Cerebellar cortex (tissue), 1 donor: ENCODE data around the gene PLAAT5.
A peak's percentile ranks its signal among the peaks of the same experiment; 100 is the strongest.
"Not testable (repeated sequence)": the region's sequence is repeated elsewhere in the genome, so short reads cannot be mapped to it uniquely, and the experiment has no call there.

ENCODE experiments used
- DNase-seq: peaks from one replicate; pipeline ENCODE4 v3.0.0-alpha.2; 2015; ENCODE audit warnings: low spot score

Gene PLAAT5

DNA sequence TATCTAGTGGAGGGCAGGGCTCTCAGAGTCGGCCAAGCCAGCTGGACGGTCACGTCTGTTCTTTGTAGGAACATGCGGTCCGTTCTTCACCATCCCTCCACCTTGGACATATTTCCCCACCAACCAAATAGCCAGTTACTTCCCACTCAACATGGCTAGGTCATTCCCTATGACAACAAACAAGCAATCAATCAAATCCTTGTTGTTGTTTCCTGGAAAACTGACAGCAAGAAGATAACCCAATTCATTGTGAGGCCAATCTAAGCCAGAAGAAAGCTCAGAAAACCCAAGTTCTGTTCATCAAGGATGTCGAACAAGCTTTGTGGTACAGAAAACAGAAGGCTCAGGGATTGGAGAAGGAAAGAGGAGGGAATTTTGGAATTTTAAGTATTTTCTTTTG lies 10.9 kb downstream of the PLAAT5 start:
- DNase-seq = no peak

DNA sequence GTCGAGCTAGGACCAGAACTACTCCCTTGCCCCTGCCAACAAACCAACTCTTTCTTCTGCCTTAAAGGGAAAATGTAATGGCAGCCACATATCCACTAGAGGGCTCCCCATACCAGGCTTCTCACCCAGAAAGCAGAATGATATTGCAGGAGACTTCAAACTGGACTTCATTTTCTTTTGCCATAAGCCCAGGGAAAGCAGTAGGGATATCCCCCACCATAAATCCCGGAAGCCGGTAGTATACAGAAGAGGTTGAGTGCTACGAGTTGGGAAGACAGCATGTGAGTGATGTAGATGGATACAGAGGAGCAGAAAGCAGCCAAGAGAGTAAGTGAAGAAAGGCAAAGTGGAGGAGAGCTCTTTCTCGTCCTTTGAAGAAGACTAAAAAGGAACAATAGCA lies 12.1 kb downstream of the PLAAT5 start:
- peak; percentile 81 for DNase-seq

DNA sequence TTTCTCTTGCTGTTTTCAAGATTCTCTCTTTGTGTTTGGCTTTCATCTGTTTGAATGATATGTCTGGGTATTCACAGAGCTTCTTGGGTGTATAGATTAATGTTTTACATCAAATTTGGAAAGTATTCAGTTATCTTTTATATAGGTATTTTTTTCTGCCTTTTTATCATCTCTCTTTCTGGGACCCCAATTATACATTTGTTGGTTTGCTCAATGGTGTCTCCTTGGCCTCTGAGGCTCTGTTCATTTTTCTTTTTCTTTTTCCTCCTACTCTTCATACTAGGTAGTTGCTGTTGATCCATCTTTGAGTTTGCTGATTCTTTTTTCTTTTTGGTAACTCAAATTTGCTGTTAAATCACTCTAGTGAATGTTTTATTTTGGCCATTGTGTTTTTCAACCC lies 14.3 kb downstream of the PLAAT5 start:
- no peak for DNase-seq

DNA sequence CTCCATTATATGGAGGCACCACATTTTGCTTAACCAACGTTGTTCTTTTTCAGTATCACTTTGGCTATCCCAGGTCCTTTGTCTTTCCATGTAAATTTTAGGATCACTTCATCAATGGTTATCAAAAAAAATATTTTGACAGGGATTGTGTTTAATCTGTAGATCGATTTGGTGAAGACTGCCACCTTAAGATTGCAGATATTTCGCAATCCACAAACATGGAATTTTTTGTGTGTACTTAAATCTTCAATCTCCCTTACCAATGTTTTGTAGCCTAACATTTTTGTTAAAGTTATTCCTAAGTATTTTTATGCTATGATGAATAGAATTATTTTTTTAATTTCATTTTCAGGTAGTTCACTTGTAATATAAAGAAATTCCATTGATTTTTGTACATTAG lies 18.6 kb downstream of the PLAAT5 start:
- no peak for DNase-seq

DNA sequence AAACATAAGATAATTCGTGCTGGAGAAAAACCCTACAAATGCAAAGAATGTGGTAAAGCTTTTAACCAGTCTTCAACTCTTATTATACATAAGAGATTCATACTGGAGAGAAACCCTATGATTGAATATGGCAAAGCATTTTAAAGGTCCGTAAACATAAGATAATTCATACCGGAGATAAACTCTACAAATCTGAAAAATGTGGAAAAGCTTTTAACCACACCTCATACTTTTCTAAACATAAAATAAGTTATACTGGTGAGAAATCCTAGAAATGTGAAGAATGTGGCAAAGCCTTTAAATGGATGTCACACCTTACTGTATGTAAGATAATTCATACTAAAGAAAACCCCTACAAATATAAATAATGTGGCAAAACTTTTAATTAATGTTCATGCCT lies 20.7 kb downstream of the PLAAT5 start:
- no peak for DNase-seq

DNA sequence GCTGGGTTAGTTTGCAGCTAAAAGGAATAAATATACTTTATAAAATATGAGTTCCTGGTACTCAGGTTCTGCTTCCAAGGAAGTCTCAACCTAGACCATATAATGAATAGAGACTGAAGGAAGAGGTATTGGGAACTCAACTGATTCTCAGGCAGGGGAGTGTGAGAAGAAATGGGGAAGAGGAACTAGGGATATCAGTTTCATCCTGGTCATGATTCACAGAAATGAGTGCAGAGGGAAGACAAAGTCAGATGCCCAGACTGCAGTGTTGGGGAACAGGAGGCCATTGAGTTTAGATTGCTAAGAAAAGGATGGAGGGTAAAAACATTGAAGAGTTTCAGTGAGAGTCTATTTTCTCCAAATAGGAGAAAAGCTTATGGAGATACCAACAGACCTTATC lies 28.8 kb downstream of the PLAAT5 start:
- DNase-seq = no peak

DNA sequence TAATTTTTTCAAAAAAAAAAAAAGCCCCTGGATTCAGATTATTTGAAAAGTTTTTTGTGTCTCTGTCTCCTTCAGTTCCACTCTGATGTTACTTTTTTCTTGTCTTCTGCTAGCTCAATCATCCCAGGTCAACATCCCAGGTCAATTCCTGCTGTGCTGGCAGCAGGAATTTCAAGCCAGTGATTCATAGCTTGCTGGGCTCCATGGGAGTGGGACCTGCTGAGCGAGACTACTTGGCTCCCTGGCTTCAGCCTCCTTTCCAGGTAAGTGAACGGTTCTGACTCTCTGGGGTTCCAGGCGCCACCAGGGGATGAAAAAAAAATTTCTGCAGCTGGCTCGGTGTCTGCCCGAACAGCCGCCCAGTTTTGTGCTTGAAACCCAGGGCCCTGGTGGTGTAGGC lies 31.4 kb downstream of the PLAAT5 start:
- DNase-seq = no peak

DNA sequence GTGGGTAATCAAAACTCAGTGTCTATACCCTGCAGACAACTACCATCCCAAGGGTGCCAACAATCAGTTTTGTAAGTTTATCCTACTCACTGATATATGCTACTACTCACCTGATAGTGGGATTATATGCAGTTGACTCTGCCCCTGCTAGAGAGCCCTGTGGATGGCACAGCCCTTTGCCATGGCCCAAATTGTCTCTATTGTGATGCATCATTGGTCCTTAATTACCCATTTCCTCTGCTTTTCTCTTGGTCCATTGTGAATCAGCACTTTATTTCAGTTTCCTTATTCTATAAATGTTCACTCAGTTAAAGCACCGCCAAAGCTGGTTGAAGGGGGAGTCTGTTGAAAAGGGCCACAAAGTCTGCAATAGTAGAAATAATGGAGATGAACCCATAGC lies 42.3 kb downstream of the PLAAT5 start:
- no peak for DNase-seq

DNA sequence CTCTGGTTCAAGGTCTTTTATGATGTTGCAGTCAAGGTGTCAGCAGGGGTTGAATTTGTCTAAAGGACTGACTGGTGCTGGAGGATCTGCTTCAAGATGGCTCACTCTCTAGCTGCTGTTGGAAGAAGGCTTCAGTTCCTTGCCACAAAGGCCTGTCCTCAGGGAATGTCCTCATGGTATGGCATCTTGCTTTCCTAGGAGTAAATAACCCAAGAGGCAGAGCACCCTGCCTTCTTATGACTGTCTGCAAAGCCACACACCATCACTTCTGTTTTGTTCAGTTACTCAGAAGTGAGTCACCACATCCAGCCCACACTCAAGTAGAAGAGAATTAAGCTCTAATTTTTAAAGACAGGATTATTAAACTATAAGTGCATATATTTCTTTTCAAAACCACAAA lies 45.2 kb downstream of the PLAAT5 start:
- DNase-seq = no peak

DNA sequence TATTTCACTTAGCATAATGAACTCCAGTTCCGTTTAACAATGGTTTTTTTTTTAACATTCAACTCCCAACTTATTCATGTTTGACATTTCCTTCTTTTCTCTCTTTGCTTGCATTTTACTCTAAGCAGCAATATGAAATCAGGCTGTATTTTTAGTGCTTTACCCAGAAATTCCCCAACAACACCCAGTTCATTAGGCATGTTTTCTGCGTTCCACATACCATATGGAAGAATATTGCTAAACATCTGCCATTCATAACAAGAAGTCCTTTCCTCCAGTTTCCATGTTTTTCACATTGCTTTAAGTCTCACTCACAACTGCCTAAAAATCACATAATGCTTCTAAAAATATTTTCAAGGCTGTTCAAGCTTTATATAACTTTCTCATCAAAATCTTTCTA lies 45.8 kb downstream of the PLAAT5 start:
- no peak for DNase-seq

DNA sequence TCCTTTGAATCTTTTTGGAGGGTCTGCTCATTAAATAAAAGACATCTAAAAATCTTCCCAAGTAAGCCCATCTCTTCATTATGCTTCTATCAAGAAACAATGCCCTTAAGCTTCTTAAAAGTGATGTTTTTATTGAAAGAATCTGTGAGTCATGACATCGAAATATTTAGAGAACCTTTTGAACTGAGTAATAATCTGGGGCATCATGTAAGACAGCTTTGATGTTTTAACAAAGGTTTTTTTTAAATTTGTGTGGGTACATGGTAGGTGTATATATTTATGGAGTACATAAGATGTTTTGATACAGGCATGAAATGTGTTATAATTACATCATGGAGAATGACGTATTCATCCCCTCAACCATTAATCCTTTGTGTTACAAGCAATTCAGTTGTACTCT lies 46.8 kb downstream of the PLAAT5 start:
- DNase-seq = no peak

DNA sequence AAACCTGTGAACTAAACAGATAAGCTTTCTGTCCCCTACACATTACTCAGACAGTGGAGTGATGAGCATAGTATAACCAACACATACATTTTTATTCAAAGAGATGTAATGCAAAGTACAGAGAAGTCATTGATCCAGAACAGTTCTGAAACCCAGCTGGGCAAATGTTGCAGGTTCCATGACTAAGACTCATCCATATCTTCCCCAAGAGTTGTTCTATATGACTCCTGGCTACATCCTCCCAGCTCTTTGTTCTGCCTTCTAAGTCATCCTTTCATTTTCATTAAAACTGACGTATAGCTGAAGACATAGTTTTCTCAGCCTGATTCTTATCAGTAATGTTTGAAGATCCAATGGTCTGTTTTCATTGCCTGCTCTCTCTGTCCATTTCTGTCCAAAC lies 47.3 kb downstream of the PLAAT5 start:
- no peak for DNase-seq

DNA sequence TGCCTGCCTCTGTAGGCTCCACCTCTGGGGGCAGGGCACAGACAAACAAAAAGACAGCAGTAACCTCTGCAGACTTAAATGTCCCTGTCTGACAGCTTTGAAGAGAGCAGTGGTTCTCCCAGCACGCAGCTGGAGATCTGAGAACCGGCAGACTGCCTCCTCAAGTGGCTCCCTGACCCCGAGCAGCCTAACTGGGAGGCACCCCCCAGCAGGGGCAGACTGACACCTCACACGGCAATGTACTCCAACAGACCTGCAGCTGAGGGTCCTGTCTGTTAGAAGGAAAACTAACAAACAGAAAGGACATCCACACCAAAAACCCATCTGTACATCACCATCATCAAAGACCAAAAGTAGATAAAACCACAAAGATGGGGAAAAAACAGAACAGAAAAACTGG lies 55.1 kb downstream of the PLAAT5 start:
- not testable (repeated sequence) for DNase-seq

DNA sequence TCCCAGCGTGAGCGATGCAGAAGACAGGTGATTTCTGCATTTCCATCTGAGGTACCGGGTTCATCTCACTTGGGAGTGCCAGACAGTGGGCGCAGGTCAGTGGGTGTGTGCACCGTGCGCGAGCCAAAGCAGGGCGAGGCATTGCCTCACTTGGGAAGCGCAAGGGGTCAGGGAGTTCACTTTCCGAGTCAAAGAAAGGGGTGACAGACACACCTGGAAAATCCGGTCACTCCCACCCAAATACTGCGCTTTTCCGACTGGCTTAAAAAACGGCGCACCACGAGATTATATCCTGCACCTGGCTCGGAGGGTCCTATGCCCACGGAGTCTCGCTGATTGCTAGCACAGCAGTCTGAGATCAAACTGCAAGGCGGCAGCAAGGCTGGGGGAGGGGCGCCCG lies 55.6 kb downstream of the PLAAT5 start:
- DNase-seq = not testable (repeated sequence)

DNA sequence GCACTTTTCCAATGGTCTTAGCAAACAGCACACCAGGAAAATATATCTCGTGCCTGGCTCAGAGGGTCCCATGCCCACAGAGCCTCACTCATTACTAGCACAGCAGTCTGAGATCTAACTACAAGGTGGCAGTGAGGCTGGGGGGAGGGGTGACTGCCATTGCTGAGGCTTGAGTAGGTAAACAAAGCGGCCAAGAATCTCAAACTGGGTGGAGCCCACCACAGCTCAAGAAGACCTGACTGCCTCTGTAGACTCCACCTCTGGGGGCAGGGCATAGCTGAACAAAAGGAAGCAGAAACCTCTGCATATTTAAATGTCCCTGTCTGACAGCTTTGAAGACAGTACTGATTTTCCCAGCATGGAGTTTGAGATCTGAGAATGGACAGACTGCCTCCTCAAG lies 60.2 kb downstream of the PLAAT5 start:
- DNase-seq = not testable (repeated sequence)

DNA sequence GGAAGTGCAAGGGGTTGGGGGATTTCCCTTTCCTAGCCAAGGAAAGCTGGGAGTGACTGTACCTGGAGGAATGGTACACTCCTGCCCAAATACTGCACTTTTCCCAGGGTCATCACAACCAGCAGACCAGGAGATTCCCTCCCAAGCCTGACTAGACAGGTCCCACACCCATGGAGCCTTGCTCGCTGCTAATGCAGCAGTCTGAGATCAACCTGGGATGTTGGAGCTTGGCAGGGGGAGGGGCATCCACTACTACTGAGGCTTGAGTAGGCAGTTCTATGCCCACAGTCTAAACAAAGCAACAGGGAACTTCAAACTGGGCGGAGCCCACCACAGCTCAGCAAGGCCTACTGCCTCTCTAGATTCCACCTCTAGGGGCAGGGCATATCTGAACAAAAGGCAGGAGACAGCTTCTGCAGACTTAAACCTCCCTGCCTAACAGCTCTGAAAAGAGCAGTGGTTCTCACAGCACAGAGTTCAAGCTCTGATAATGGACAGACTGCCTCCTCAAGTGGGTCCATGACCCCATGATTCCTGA lies 62.9 kb downstream of the PLAAT5 start:
- DNase-seq = no peak

DNA sequence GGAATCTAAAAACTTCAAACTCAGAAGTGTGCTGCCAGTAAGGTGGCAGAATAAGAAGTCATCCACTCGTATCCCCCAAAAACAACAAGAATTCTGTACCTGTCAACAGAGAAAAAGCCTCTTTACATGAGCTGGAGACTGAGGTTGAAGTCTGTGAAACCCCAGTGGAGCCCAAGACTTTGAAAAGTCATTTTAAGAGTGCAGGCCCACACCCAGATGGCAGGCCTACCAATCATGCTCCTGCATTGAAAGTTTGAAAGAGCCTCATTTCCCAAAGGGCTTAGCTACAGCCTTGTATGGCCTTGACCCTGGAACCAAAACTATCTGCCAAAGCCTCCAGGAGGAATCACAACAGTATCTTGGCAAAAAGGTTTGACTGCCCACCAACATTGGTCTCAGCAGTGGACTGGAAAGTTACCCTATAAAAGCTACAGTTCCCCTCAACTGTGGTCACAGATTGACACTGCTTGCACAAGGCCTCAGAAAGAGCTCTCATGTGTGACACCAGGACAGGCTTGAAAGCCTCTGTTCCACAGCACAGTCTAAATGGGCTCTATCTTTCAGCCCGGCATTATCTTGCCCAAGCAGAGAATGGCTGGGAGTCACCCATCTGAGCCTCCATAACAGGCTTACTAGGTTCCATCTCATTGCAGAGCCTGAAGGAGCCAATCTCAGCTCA lies 73.7 kb downstream of the PLAAT5 start:
- no peak for DNase-seq
